GM10248 (cell line): ENCODE results near the gene PIP5KL1.
"Not testable (repeated sequence)": the region's sequence is repeated elsewhere in the genome, so short reads cannot be mapped to it uniquely, and the experiment has no call there.

Experiments
- CTCF ChIA-PET: fragments of 300-600 bp; sonication (Branson Sonifier 250); formaldehyde crosslinking; extraction: SDS; loops from one replicate; lab custom pipeline; 2021; ENCODE audit warnings: antibody characterized with exemption; lab: Yijun Ruan, JAX
- POLR2A ChIA-PET: fragments of 350-650 bp; sonication (Branson Sonifier 250); formaldehyde crosslinking; extraction: SDS; loops from one replicate; lab custom pipeline; 2020; ENCODE audit warnings: antibody characterized with exemption; lab: Yijun Ruan, JAX
- DNase-seq: peaks from one replicate; pipeline ENCODE4 v3.0.0; 2012; ENCODE audit errors: extremely low spot score
- CTCF ChIP-seq: IDR thresholded peaks from 2 replicates; pipeline ENCODE4 v1.5.1; 2012; ENCODE audit warnings: mild to moderate bottlenecking, low read depth; ENCODE audit errors: extremely low read depth, missing control alignments, control extremely low read depth

The PIP5KL1 gene

GRCh38 chr9:127884976-127885490, 45.5 kb downstream of the PIP5KL1 start:
- peak; percentile 55 for DNase-seq
- CTCF ChIA-PET = interaction anchor here (0.8 to 2.8 kb wide), 7 partner anchors 10 to 150 kb away, joined by 3 to 20 read pairs (median 5); partner anchors contain the start of gene TOR2A
- no peak for TF ChIP-seq CTCF
- POLR2A ChIA-PET = interaction anchor here (1.2 kb wide), 1 partner anchor 10 kb away, joined by 3 read pairs; no protein-coding TSS in a partner anchor

- POLR2A ChIA-PET = interaction anchor here (1.2 kb wide), 1 partner anchor 10 kb away, joined by 3 read pairs; no protein-coding TSS in a partner anchor
- CTCF ChIA-PET = interaction anchor here (0.9 to 2.8 kb wide), 6 partner anchors 10 to 149 kb away, joined by 3 to 20 read pairs (median 6); partner anchors contain the start of gene TOR2A
- DNase-seq = no peak
- no peak for TF ChIP-seq CTCF
Measured at GRCh38 chr9:127884427-127884911, 46.1 kb downstream of the PIP5KL1 start.

GRCh38 chr9:127883959-127884358, 46.6 kb downstream of the PIP5KL1 start:
- POLR2A ChIA-PET = interaction anchor here (1.2 kb wide), 1 partner anchor 11 kb away, joined by 3 read pairs; no protein-coding TSS in a partner anchor
- TF ChIP-seq CTCF = no peak
- DNase-seq = no peak
- CTCF ChIA-PET = interaction anchor here (1.5 to 2.8 kb wide), 3 partner anchors 11 to 19 kb away, joined by 3 to 20 read pairs (median 11); no protein-coding TSS in a partner anchor

GRCh38 chr9:127881715-127882114, 48.9 kb downstream of the PIP5KL1 start:
- ChIA-PET CTCF (interaction anchor here (1.2 to 3.2 kb wide), 5 partner anchors 10 to 147 kb away, joined by 3 to 27 read pairs (median 6); partner anchors contain the start of gene TOR2A), POLR2A (interaction anchor here (0.7 kb wide), 1 partner anchor 34 kb away, joined by 3 read pairs; no protein-coding TSS in a partner anchor)
- DNase-seq = not testable (repeated sequence)

GRCh38 chr9:127880143-127880542, 50.4 kb downstream of the PIP5KL1 start:
- CTCF ChIA-PET = interaction anchor here (3.2 kb wide), 1 partner anchor 10 kb away, joined by 27 read pairs; no protein-coding TSS in a partner anchor
- no peak for TF ChIP-seq CTCF
- no peak for DNase-seq
- POLR2A ChIA-PET = interaction anchor here (0.7 kb wide), 1 partner anchor 238 kb away, joined by 6 read pairs; no protein-coding TSS in a partner anchor

- CTCF ChIA-PET = interaction anchor here (1.4 to 2.3 kb wide), 3 partner anchors 9 to 144 kb away, joined by 3 to 13 read pairs (median 3); partner anchors contain the start of gene TOR2A
- DNase-seq = no peak
- POLR2A ChIA-PET = interaction anchor here (0.6 kb wide), 1 partner anchor 38 kb away, joined by 4 read pairs; the partner anchor contains the start of gene ST6GALNAC4
- no peak for TF ChIP-seq CTCF
Measured at GRCh38 chr9:127878652-127879390, 51.8 kb downstream of the PIP5KL1 start.
